PC-3 (cell line): ENCODE measurements around the gene LYZL1.

Source experiments
- CTCF ChIP-seq: fragments of 300-600 bp; sonication (generic); conservative IDR thresholded peaks from 2 replicates; pipeline ENCODE4 v1.5.1; 2017; ENCODE audit warnings: antibody characterized with exemption, low read depth, mild to moderate bottlenecking, low read length
- EZH2 ChIP-seq: fragments of 300-600 bp; sonication (generic); IDR thresholded peaks from one replicate; pipeline ENCODE4 v1.6.1; 2017; ENCODE audit warnings: antibody characterized with exemption, mild to moderate bottlenecking, low read length; ENCODE audit not compliant: unreplicated experiment

- TF ChIP-seq CTCF: no peak
- no peak for TF ChIP-seq EZH2
Measured at GRCh38 chr10:29328983-29329382, 40.1 kb downstream of the LYZL1 start.
